ENCODE results near the gene TBX1. TPM values are rescaled to one million over a fixed set of nuclear protein-coding genes. Genes with fewer than 3 reads are reported as not detected.

The TBX1 gene
- total RNA-seq, 1 donor from 2014 or later: not detected

GRCh38 chr22:19716829-19717105, 43.8 kb upstream of the TBX1 start:
- peaks cover 13% of the 10 kb centered on the region for H3K36me3 Mint-ChIP-seq
- no peak overlapping the region for H2AFZ ChIP-seq (replicated peaks)
- H3K4me2 ChIP-seq: no peak overlapping the region
- H4K20me1 ChIP-seq (ENCODE audit: low read depth): peaks cover 30% of the 10 kb centered on the region
- TF ChIP-seq EZH2 (IDR thresholded peaks at IDR 0.05) (no peak), CTCF (IDR thresholded peaks at IDR 0.05) (no peak)
- peaks cover 100% of the 10 kb centered on the region for H3K27me3 ChIP-seq
- H3K4me1 Mint-ChIP-seq: peaks cover 21% of the 10 kb centered on the region
- no peak overlapping the region for H3K9ac ChIP-seq
- H3K27me3 Mint-ChIP-seq (ENCODE audit: insufficient read depth, low read depth): peaks cover 43% of the 10 kb centered on the region
- peak overlapping the region; percentile 68 for H3K4me3 Mint-ChIP-seq
- peaks cover 10% of the 10 kb centered on the region for H3K4me1 ChIP-seq
- H3K4me3 ChIP-seq: no peak overlapping the region
- H3K9me3 ChIP-seq (ENCODE audit: low read depth): no peaks in the 10 kb centered on the region
- H3F3A ChIP-seq (ENCODE audit: low read depth): peaks cover 21% of the 10 kb centered on the region
- no peaks in the 10 kb centered on the region for H3K36me3 ChIP-seq
- no peaks in the 10 kb centered on the region for H3K79me2 ChIP-seq (ENCODE audit: low read depth)
- no peak overlapping the region for H3K27ac Mint-ChIP-seq
- peaks cover 6% of the 10 kb centered on the region for H3K9me3 Mint-ChIP-seq
- H3K27ac ChIP-seq: no peak overlapping the region
- DNase-seq (ENCODE audit: low spot score): no peak

- peaks cover 34% of the 10 kb centered on the region for H4K20me1 ChIP-seq (ENCODE audit: low read depth)
- H3K4me1 ChIP-seq: peaks cover 14% of the 10 kb centered on the region
- no peak for DNase-seq (ENCODE audit: low spot score)
- TF ChIP-seq EZH2phosphoT487 (IDR thresholded peaks at IDR 0.05) (no peak), CTCF (IDR thresholded peaks at IDR 0.05) (no peak)
- H3K4me3 Mint-ChIP-seq: peak overlapping the region; percentile 85
- H3K4me2 ChIP-seq: no peak overlapping the region
- no peak overlapping the region for H3K4me3 ChIP-seq
- H3K36me3 ChIP-seq: no peaks in the 10 kb centered on the region
- peaks cover 19% of the 10 kb centered on the region for H3K4me1 Mint-ChIP-seq
- H3K9me3 ChIP-seq (ENCODE audit: low read depth): no peaks in the 10 kb centered on the region
- no peak overlapping the region for H3K27ac Mint-ChIP-seq
- peaks cover 100% of the 10 kb centered on the region for H3K27me3 ChIP-seq
- no peak overlapping the region for H3K27ac ChIP-seq
- peaks cover 13% of the 10 kb centered on the region for H3K36me3 Mint-ChIP-seq
- peaks cover 44% of the 10 kb centered on the region for H3K27me3 Mint-ChIP-seq (ENCODE audit: insufficient read depth, low read depth)
- H2AFZ ChIP-seq (replicated peaks): no peak overlapping the region
- H3F3A ChIP-seq (ENCODE audit: low read depth): peaks cover 25% of the 10 kb centered on the region
- no peak overlapping the region for H3K9ac ChIP-seq
- peaks cover 6% of the 10 kb centered on the region for H3K9me3 Mint-ChIP-seq
- no peaks in the 10 kb centered on the region for H3K79me2 ChIP-seq (ENCODE audit: low read depth)
Measured at GRCh38 chr22:19717181-19717580, 43.4 kb upstream of the TBX1 start.

GRCh38 chr22:19717691-19718455, 42.7 kb upstream of the TBX1 start:
- Histone ChIP-seq H3K4me1 (peaks cover 19% of the 10 kb centered on the region), H3K4me2 (peak overlapping the region; percentile 96), H3K36me3 (no peaks in the 10 kb centered on the region), H2AFZ (replicated peaks) (peak overlapping the region; percentile 79), H3K9me3 (ENCODE audit: low read depth) (no peaks in the 10 kb centered on the region), H3K9ac (no peak overlapping the region), H3K4me3 (peak overlapping the region; percentile 57), H3K27me3 (peaks cover 100% of the 10 kb centered on the region), H4K20me1 (ENCODE audit: low read depth) (peaks cover 41% of the 10 kb centered on the region), H3F3A (ENCODE audit: low read depth) (peaks cover 26% of the 10 kb centered on the region), H3K27ac (no peak overlapping the region), H3K79me2 (ENCODE audit: low read depth) (no peaks in the 10 kb centered on the region)
- peaks cover 13% of the 10 kb centered on the region for H3K36me3 Mint-ChIP-seq
- H3K9me3 Mint-ChIP-seq: peaks cover 6% of the 10 kb centered on the region
- H3K4me1 Mint-ChIP-seq: peaks cover 21% of the 10 kb centered on the region
- peak overlapping the region; percentile 85 for H3K4me3 Mint-ChIP-seq
- TF ChIP-seq CTCF (IDR thresholded peaks at IDR 0.05) (peak; percentile 83), EZH2 (IDR thresholded peaks at IDR 0.05) (no peak), EZH2phosphoT487 (IDR thresholded peaks at IDR 0.05) (no peak)
- DNase-seq (ENCODE audit: low spot score): peak; percentile 79
- peak overlapping the region; percentile 73 for H3K27ac Mint-ChIP-seq
- peaks cover 47% of the 10 kb centered on the region for H3K27me3 Mint-ChIP-seq (ENCODE audit: insufficient read depth, low read depth)

Data from neural progenitor cell (in vitro differentiated cells).